Panc1 (cell line): Measurements from ENCODE around the gene SLC30A5. TPM values are rescaled to one million over a fixed set of nuclear protein-coding genes. Genes with fewer than 3 reads are reported as not detected.
"Not testable (repeated sequence)": the region's sequence is repeated elsewhere in the genome, so short reads cannot be mapped to it uniquely, and the experiment has no call there.

Experiments
- ATAC-seq: fragments of 200-7000 bp; cut with Tn5 transposase; 2 replicates; pipeline ENCODE4 v1.9.1; 2020; ENCODE audit warnings: mild to moderate bottlenecking, moderate library complexity
- BruUV-seq: library from RNA; stranded (reverse); fragments of 400-500 nt; replicated peaks from 2 replicates; lab custom pipeline; 2021; lab: Mats Ljungman, UMichigan
- CTCF ChIA-PET: fragments of 300-600 bp; sonication (Branson Sonifier 250); formaldehyde crosslinking; loops from one replicate; lab custom pipeline; 2022; ENCODE audit warnings: antibody characterized with exemption; lab: Charles Lee
- POLR2A ChIA-PET: fragments of 300-600 bp; sonication (Branson Sonifier 250); formaldehyde crosslinking; loops from one replicate; lab custom pipeline; 2022; ENCODE audit warnings: antibody characterized with exemption; lab: Charles Lee
- DNase-seq: peaks from one replicate; pipeline ENCODE4 v3.0.0-alpha.2; 2010; ENCODE audit warnings: low read depth, low spot score
- H3K27ac ChIP-seq: 2 replicates; pipeline ENCODE4 v1.5.1; 2011; ENCODE audit warnings: mild to moderate bottlenecking, low read length, inconsistent platforms
- H3K27me3 ChIP-seq: fragments of 200-500 bp; sonication (Bioruptor generic); 2 replicates; pipeline ENCODE4 v1.6.0; 2014; ENCODE audit warnings: low read length, inconsistent platforms; ENCODE audit not compliant: control insufficient read depth, insufficient read depth
- H3K36me3 ChIP-seq: fragments of 200-500 bp; sonication (Bioruptor generic); 2 replicates; pipeline ENCODE4 v1.5.1; 2014; ENCODE audit warnings: inconsistent platforms, mild to moderate bottlenecking, low read length, moderate library complexity; ENCODE audit not compliant: control insufficient read depth, insufficient read depth
- H3K4me1 ChIP-seq: 2 replicates; pipeline ENCODE4 v1.5.1; 2011; ENCODE audit warnings: inconsistent platforms, mild to moderate bottlenecking, low read length, moderate library complexity; ENCODE audit not compliant: control insufficient read depth, insufficient read depth
- H3K4me3 ChIP-seq, 2 experiments: 2 replicates each; pipeline ENCODE4 v1.5.1; 2011 to 2012; ENCODE audit warnings: low read depth in 2 of 2, low read length in 2 of 2, mild to moderate bottlenecking in 2 of 2, inconsistent platforms in 1 of 2, moderate library complexity in 1 of 2
- H3K9me3 ChIP-seq: fragments of 200-500 bp; sonication (Bioruptor generic); 2 replicates; pipeline ENCODE4 v1.5.1; 2014; ENCODE audit warnings: low read depth, mild to moderate bottlenecking, inconsistent platforms, low read length, moderate library complexity; ENCODE audit not compliant: control insufficient read depth, insufficient read depth
- CTCF ChIP-seq: fragments of 450-650 bp; IDR thresholded peaks from 2 replicates; pipeline ENCODE4 v1.5.1; 2017; ENCODE audit warnings: mild to moderate bottlenecking
- POLR2AphosphoS5 ChIP-seq: IDR thresholded peaks from 2 replicates; pipeline ENCODE4 v1.6.1; 2012; ENCODE audit warnings: mild to moderate bottlenecking, low read depth, low read length, moderate library complexity
- REST ChIP-seq, 2 experiments: IDR thresholded peaks; 2 replicates each; pipeline ENCODE4 v1.6.1; 2011 to 2012; ENCODE audit warnings: low read depth in 2 of 2, control low read depth in 1 of 2, low read length in 1 of 2, mild to moderate bottlenecking in 1 of 2, moderate library complexity in 1 of 2; ENCODE audit not compliant: insufficient read depth in 1 of 2
- SIN3A ChIP-seq: IDR thresholded peaks from 2 replicates; pipeline ENCODE4 v1.6.1; 2012; ENCODE audit warnings: low read depth, mild to moderate bottlenecking, low read length, moderate library complexity, borderline replicate concordance; ENCODE audit not compliant: insufficient read depth
- TCF7L2 ChIP-seq: IDR thresholded peaks from 2 replicates; pipeline ENCODE4 v1.6.1; 2011; ENCODE audit warnings: mild to moderate bottlenecking, low read depth, low read length, inconsistent platforms
- in situ Hi-C: cut with HindIII; loops from 2 replicates; pipeline ENCODE4 v1.10.0; 2016; ENCODE audit warnings: low sequenced_read_pairs, low pct_unique_long_range_greater_than_20kb
- intact Hi-C: fragments of 100-400 bp; cut with micrococcal nuclease; formaldehyde crosslinking; loops from one replicate; pipeline ENCODE4 v1.10.0; 2022; ENCODE audit not compliant: unreplicated experiment
- total RNA-seq: library from RNA; stranded (reverse); gene quantifications from one replicate; pipeline ENCODE4 v1.2.1, GENCODE V29; 2021; ENCODE audit not compliant: unreplicated experiment

Gene SLC30A5
- total RNA-seq, 1 experiment from 2014 or later = 61.3 TPM

- Histone ChIP-seq H3K27ac (no peak overlapping the region), H3K9me3 (no peaks in the 10 kb centered on the region), H3K4me1 (no peaks in the 10 kb centered on the region), H3K4me3 (no peak overlapping the region), H3K36me3 (no peaks in the 10 kb centered on the region), H3K27me3 (no peaks in the 10 kb centered on the region)
- CTCF ChIA-PET = interaction anchor here (1.3 kb wide), 1 partner anchor 9 kb away, joined by 3 read pairs; the partner anchor contains the start of gene SLC30A5
- ATAC-seq (no peak), DNase-seq (no peak)
- in situ Hi-C loops (no loop called here), intact Hi-C loops (no loop called here)
- POLR2A ChIA-PET = no interaction called here
- no TSS peak for BruUV-seq
- no peak for TF ChIP-seq TCF7L2
- TF ChIP-seq CTCF = no peak
- TF ChIP-seq REST (IDR thresholded peaks at IDR 0.05; ENCODE audit: insufficient read depth in 1 of 2, low read depth in 2 of 2, low read length in 1 of 2) = no peak
- no peak for TF ChIP-seq POLR2AphosphoS5
- no peak for TF ChIP-seq SIN3A
Observed at GRCh38 chr5:69084903-69085302, 8.9 kb upstream of the SLC30A5 start.

- no TSS peak for BruUV-seq
- Histone ChIP-seq H3K4me1 (no peaks in the 10 kb centered on the region), H3K36me3 (no peaks in the 10 kb centered on the region), H3K27ac (no peak overlapping the region), H3K27me3 (no peaks in the 10 kb centered on the region), H3K4me3 (no peak overlapping the region), H3K9me3 (no peaks in the 10 kb centered on the region)
- POLR2A ChIA-PET = no interaction called here
- TF ChIP-seq POLR2AphosphoS5 (no peak), REST (IDR thresholded peaks at IDR 0.05; ENCODE audit: insufficient read depth in 1 of 2, low read depth in 2 of 2, low read length in 1 of 2) (no peak), TCF7L2 (no peak), CTCF (no peak), SIN3A (no peak)
- intact Hi-C loops = no loop called here
- in situ Hi-C loops = no loop called here
- DNase-seq (no peak), ATAC-seq (no peak)
- CTCF ChIA-PET = no interaction called here
Observed at GRCh38 chr5:69086206-69086605, 7.6 kb upstream of the SLC30A5 start.

- ATAC-seq, DNase-seq, H3K27me3 ChIP-seq, intact Hi-C loops, H3K36me3 ChIP-seq, H3K9me3 ChIP-seq, H3K4me1 ChIP-seq, CTCF ChIA-PET, BruUV-seq, H3K4me3 ChIP-seq, POLR2A ChIA-PET, in situ Hi-C loops, H3K27ac ChIP-seq: not testable (repeated sequence)
Observed at GRCh38 chr5:69088006-69088405, 5.8 kb upstream of the SLC30A5 start.
